ENCODE results near the gene RPTOR.
"Not testable (repeated sequence)": the region's sequence is repeated elsewhere in the genome, so short reads cannot be mapped to it uniquely, and the experiment has no call there.

Gene RPTOR

DNA sequence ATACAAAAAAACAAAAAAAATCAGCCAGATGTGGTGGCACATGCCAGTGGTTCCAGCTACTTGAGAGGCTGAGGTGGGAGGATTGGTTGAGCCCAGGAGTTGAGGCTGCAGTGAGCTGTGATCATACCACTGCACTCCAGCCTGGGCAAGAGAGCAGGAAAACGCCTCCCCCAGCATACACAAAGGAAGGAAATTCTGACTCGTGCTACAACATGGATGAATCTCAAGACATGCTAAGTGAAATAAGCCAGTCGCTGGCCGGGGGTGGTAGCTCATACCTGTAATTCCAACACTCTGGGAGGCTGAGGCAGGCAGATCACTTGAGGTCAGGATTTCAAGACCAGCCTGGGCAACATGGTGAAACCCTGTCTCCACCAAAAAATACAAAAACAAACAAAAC, 37.5 kb upstream of the RPTOR start:
- H3K4me1 ChIP-seq (ENCODE audit: control insufficient read depth, insufficient read depth, low read length); H3K36me3 ChIP-seq (ENCODE audit: control insufficient read depth, insufficient read depth, low read length); H3K4me3 ChIP-seq (ENCODE audit: low read length); H3K9me3 ChIP-seq (ENCODE audit: control insufficient read depth, low read length); H3K9ac ChIP-seq (ENCODE audit: low read length); H3K27me3 ChIP-seq (ENCODE audit: control insufficient read depth, insufficient read depth, low read length): not testable (repeated sequence)

DNA sequence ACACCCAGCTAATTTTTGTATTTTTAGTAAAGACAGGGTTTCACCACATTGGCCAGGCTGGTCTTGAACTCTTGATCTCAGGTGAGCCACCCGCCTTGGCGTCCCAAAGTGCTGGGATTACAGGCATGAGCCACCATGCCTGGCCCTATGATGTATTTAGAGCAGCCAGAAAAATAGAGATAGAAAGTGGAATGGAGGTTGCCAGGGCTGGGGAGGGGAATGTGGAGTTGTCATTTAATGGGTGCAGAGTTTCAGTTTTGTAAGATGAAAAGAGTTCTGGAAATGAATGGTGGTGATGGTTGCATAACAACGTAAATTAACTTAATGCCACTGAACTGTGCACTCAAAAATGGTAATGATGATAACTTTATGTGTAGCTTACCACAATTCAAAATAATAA, 36.7 kb upstream of the RPTOR start:
- H3K9ac ChIP-seq (ENCODE audit: low read length): no peak overlapping the region
- H3K4me1 ChIP-seq (ENCODE audit: control insufficient read depth, insufficient read depth, low read length): no peaks in the 10 kb centered on the region
- no peak overlapping the region for H3K4me3 ChIP-seq (ENCODE audit: low read length)
- no peaks in the 10 kb centered on the region for H3K9me3 ChIP-seq (ENCODE audit: control insufficient read depth, low read length)
- peaks cover 3% of the 10 kb centered on the region for H3K27me3 ChIP-seq (ENCODE audit: control insufficient read depth, insufficient read depth, low read length)
- H3K36me3 ChIP-seq (ENCODE audit: control insufficient read depth, insufficient read depth, low read length): no peaks in the 10 kb centered on the region

GRCh38 chr17:80509311-80509710, 35.3 kb upstream of the RPTOR start:
- Histone ChIP-seq H3K4me3 (ENCODE audit: low read length) (no peak overlapping the region), H3K9me3 (ENCODE audit: control insufficient read depth, low read length) (no peaks in the 10 kb centered on the region), H3K36me3 (ENCODE audit: control insufficient read depth, insufficient read depth, low read length) (no peaks in the 10 kb centered on the region), H3K4me1 (ENCODE audit: control insufficient read depth, insufficient read depth, low read length) (no peaks in the 10 kb centered on the region), H3K27me3 (ENCODE audit: control insufficient read depth, insufficient read depth, low read length) (peaks cover 10% of the 10 kb centered on the region), H3K9ac (ENCODE audit: low read length) (no peak overlapping the region)

- H3K9ac ChIP-seq (ENCODE audit: low read length): no peak overlapping the region
Measured at GRCh38 chr17:80510132-80510531, 34.5 kb upstream of the RPTOR start.

GRCh38 chr17:80510772-80511171, 33.9 kb upstream of the RPTOR start:
- no peaks in the 10 kb centered on the region for H3K36me3 ChIP-seq (ENCODE audit: control insufficient read depth, insufficient read depth, low read length)
- H3K4me1 ChIP-seq (ENCODE audit: control insufficient read depth, insufficient read depth, low read length): no peaks in the 10 kb centered on the region
- no peak overlapping the region for H3K4me3 ChIP-seq (ENCODE audit: low read length)
- H3K9ac ChIP-seq (ENCODE audit: low read length): no peak overlapping the region
- H3K27me3 ChIP-seq (ENCODE audit: control insufficient read depth, insufficient read depth, low read length): peaks cover 10% of the 10 kb centered on the region
- H3K9me3 ChIP-seq (ENCODE audit: control insufficient read depth, low read length): no peaks in the 10 kb centered on the region

More at GRCh38 chr17:80510132-80510531, 34.5 kb upstream of the RPTOR start:
- Histone ChIP-seq H3K36me3 (ENCODE audit: control insufficient read depth, insufficient read depth, low read length) (no peaks in the 10 kb centered on the region), H3K27me3 (ENCODE audit: control insufficient read depth, insufficient read depth, low read length) (peaks cover 10% of the 10 kb centered on the region), H3K9me3 (ENCODE audit: control insufficient read depth, low read length) (no peaks in the 10 kb centered on the region), H3K4me1 (ENCODE audit: control insufficient read depth, insufficient read depth, low read length) (no peaks in the 10 kb centered on the region), H3K4me3 (ENCODE audit: low read length) (no peak overlapping the region)

- no peaks in the 10 kb centered on the region for H3K4me1 ChIP-seq (ENCODE audit: control insufficient read depth, insufficient read depth, low read length)
- H3K9ac ChIP-seq (ENCODE audit: low read length): no peak overlapping the region
- no peaks in the 10 kb centered on the region for H3K9me3 ChIP-seq (ENCODE audit: control insufficient read depth, low read length)
- no peak overlapping the region for H3K4me3 ChIP-seq (ENCODE audit: low read length)
- H3K36me3 ChIP-seq (ENCODE audit: control insufficient read depth, insufficient read depth, low read length): no peaks in the 10 kb centered on the region
- peaks cover 10% of the 10 kb centered on the region for H3K27me3 ChIP-seq (ENCODE audit: control insufficient read depth, insufficient read depth, low read length)
Measured at GRCh38 chr17:80511222-80512180, 33.1 kb upstream of the RPTOR start.

DNA sequence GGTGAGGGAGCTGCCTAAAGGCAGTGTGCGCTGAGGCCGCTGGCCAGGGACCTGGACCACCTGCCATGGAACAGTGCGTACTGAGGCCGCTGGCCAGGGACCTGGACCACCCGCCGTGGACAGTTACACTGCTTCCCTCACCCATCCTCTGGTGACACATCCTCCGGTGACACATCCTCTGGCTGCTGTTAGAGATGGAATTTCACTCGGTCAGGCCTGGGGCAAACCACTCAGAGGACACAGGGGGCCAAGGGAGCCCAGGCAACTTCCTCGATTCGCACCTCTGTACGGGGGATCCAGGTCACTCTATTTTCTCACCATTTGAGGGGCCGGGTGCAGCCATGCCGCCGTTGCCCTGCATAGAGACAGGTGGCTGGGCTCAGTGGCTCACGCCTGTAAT, 32.4 kb upstream of the RPTOR start:
- Histone ChIP-seq H3K9ac (ENCODE audit: low read length) (no peak overlapping the region), H3K4me3 (ENCODE audit: low read length) (no peak overlapping the region), H3K4me1 (ENCODE audit: control insufficient read depth, insufficient read depth, low read length) (no peaks in the 10 kb centered on the region), H3K36me3 (ENCODE audit: control insufficient read depth, insufficient read depth, low read length) (no peaks in the 10 kb centered on the region), H3K27me3 (ENCODE audit: control insufficient read depth, insufficient read depth, low read length) (peaks cover 10% of the 10 kb centered on the region), H3K9me3 (ENCODE audit: control insufficient read depth, low read length) (no peaks in the 10 kb centered on the region)

DNA sequence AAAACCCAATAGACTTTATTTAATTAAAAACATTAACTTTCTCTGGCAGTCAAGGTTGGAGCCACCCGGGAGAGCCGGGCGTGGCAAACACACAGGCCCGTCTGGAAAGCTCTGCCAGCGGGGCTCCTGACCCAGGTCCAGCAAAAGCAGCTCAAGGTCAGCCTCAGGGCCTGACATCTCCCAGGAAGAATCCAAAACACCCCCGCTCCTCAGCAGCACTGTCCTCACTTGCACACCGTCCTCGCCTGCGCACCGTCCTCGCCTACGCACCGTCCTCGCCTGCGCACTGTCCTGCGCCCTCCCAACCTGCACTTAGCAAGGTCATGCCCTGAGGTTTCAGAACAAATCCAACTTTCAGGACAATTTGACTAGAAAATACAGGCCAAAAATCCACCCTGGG, 31.4 kb upstream of the RPTOR start:
- peaks cover 10% of the 10 kb centered on the region for H3K27me3 ChIP-seq (ENCODE audit: control insufficient read depth, insufficient read depth, low read length)
- H3K4me1 ChIP-seq (ENCODE audit: control insufficient read depth, insufficient read depth, low read length): no peaks in the 10 kb centered on the region
- H3K9me3 ChIP-seq (ENCODE audit: control insufficient read depth, low read length): no peaks in the 10 kb centered on the region
- H3K9ac ChIP-seq (ENCODE audit: low read length): no peak overlapping the region
- H3K4me3 ChIP-seq (ENCODE audit: low read length): no peak overlapping the region
- H3K36me3 ChIP-seq (ENCODE audit: control insufficient read depth, insufficient read depth, low read length): no peaks in the 10 kb centered on the region

- Histone ChIP-seq H3K36me3 (ENCODE audit: control insufficient read depth, insufficient read depth, low read length) (no peaks in the 10 kb centered on the region), H3K9me3 (ENCODE audit: control insufficient read depth, low read length) (no peaks in the 10 kb centered on the region), H3K27me3 (ENCODE audit: control insufficient read depth, insufficient read depth, low read length) (peaks cover 10% of the 10 kb centered on the region), H3K4me1 (ENCODE audit: control insufficient read depth, insufficient read depth, low read length) (no peaks in the 10 kb centered on the region), H3K9ac (ENCODE audit: low read length) (no peak overlapping the region), H3K4me3 (ENCODE audit: low read length) (no peak overlapping the region)
Measured at GRCh38 chr17:80513892-80514291, 30.7 kb upstream of the RPTOR start.

- no peak overlapping the region for H3K4me3 ChIP-seq (ENCODE audit: low read length)
- H3K36me3 ChIP-seq (ENCODE audit: control insufficient read depth, insufficient read depth, low read length): no peaks in the 10 kb centered on the region
- no peaks in the 10 kb centered on the region for H3K9me3 ChIP-seq (ENCODE audit: control insufficient read depth, low read length)
- no peak overlapping the region for H3K9ac ChIP-seq (ENCODE audit: low read length)
- H3K4me1 ChIP-seq (ENCODE audit: control insufficient read depth, insufficient read depth, low read length): no peaks in the 10 kb centered on the region
- peaks cover 10% of the 10 kb centered on the region for H3K27me3 ChIP-seq (ENCODE audit: control insufficient read depth, insufficient read depth, low read length)
Measured at GRCh38 chr17:80516171-80516932, 28.3 kb upstream of the RPTOR start.

DNA sequence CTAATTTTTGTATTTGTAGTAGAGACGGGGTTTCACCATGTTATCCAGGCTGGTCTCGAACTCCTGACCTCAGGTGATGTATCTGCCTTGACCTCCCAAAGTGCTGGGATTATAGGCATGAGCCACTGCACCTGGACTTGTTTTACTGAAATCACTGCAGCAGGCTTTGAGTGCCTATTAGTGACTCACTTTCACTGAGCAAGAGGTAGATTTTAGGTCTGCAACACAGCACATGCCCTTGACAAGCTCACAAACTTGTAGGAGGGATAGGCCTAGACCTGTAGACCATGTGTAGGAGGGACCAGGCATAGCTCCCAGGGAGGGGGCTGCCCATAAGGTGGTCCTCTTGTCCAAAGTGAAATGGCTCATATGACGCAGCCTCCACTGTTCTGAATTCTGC, 27.0 kb upstream of the RPTOR start:
- H3K27me3 ChIP-seq (ENCODE audit: control insufficient read depth, insufficient read depth, low read length): peaks cover 7% of the 10 kb centered on the region
- H3K36me3 ChIP-seq (ENCODE audit: control insufficient read depth, insufficient read depth, low read length): no peaks in the 10 kb centered on the region
- no peak overlapping the region for H3K4me3 ChIP-seq (ENCODE audit: low read length)
- no peaks in the 10 kb centered on the region for H3K4me1 ChIP-seq (ENCODE audit: control insufficient read depth, insufficient read depth, low read length)
- no peaks in the 10 kb centered on the region for H3K9me3 ChIP-seq (ENCODE audit: control insufficient read depth, low read length)
- no peak overlapping the region for H3K9ac ChIP-seq (ENCODE audit: low read length)

DNA sequence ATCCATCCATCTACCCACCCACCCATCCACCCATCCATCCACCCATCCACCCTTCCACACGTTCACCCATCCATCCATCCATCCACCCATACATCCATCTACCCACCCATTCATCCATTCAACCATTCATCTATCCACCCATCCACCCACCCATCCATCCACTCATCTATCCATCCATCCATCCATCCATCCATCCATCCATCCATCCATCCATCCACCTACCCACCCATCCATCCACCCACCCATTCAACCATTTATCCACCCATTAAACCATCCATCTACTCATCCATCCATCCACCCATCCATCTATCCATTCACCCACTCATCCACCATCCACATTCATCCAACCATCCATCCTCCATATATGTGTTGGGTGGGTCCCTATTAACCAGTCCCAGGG, 26.2 kb upstream of the RPTOR start:
- Histone ChIP-seq H3K4me3 (ENCODE audit: low read length) (no peak overlapping the region), H3K36me3 (ENCODE audit: control insufficient read depth, insufficient read depth, low read length) (no peaks in the 10 kb centered on the region), H3K9ac (ENCODE audit: low read length) (no peak overlapping the region), H3K27me3 (ENCODE audit: control insufficient read depth, insufficient read depth, low read length) (peaks cover 5% of the 10 kb centered on the region), H3K9me3 (ENCODE audit: control insufficient read depth, low read length) (no peaks in the 10 kb centered on the region), H3K4me1 (ENCODE audit: control insufficient read depth, insufficient read depth, low read length) (no peaks in the 10 kb centered on the region)
